GM18520 (cell line): ENCODE measurements around the gene PTTG2.

Experiments
- ATAC-seq: cut with Tn5 transposase; IDR thresholded peaks from one replicate; pipeline ENCODE4 v1.9.1; 2021; ENCODE audit not compliant: unreplicated experiment

PTTG2 gene

GRCh38 chr4:38008571-38009021 lies 48.4 kb downstream of the PTTG2 start:
- no peak for ATAC-seq

DNA sequence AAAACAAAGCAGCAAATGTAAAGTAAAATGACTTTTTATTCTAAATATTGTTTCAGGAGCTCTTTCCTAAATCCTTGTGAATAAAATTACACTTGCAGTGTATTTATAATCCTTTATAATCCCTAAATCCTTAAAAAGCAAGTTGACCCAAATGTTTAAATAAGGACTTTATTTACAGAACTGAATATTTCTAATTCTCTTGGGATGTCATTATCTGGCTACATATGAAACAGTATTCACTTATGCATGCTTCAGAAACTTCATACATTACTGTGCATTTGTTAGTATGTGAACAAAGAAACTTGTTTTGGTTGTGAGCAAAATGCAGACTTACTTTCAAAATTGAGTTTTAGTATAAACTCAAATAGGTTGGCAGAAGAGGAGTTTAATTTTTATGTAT lies 49.2 kb downstream of the PTTG2 start:
- ATAC-seq = no peak

DNA sequence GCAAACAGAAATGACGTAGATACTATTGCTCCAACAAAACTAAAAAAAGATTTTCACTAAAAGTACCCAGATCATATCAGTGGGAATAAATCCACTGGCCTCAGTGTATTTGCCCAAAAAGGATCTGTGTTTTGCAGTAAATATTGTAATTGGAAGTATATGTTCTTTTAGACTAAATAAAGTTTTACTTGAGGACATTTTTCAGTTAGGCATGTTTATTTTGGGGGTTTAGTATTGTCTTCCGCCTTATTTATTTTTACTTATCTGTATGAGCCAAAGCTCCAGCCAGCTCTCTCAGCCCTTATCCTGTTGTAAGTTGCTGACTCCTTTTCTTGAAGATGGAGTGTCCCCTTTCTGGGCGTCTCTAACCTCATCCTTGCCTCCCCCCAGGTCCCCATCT lies 49.8 kb downstream of the PTTG2 start:
- ATAC-seq = no peak
